Breast epithelium (tissue), 3 donors: Measurements from ENCODE around the gene ARF1.

Experiments
- POLR2A ChIP-seq: fragments of 450-650 bp; IDR thresholded peaks from one replicate; pipeline ENCODE4 v1.6.1; 2016; ENCODE audit warnings: antibody characterized with exemption, mild to moderate bottlenecking, moderate library complexity
- POLR2AphosphoS5 ChIP-seq, 3 donors: sonication (generic); formaldehyde crosslinking; IDR thresholded peaks; one replicate each; pipeline ENCODE4 v1.6.1; 2017; ENCODE audit warnings: antibody characterized with exemption in 3 of 3
- TF ChIP-seq, protein P1 (sequence below), 3 donors: fragments of 450-650 bp; IDR thresholded peaks; one replicate each; pipeline ENCODE4 v1.5.1; 2016 to 2017; ENCODE audit warnings: antibody characterized with exemption in 3 of 3, mild to moderate bottlenecking in 3 of 3, moderate library complexity in 3 of 3

- TF ChIP-seq POLR2AphosphoS5 (IDR thresholded peaks at IDR 0.05) (no peak), POLR2A (no peak)
- TF ChIP-seq, protein P1, sequence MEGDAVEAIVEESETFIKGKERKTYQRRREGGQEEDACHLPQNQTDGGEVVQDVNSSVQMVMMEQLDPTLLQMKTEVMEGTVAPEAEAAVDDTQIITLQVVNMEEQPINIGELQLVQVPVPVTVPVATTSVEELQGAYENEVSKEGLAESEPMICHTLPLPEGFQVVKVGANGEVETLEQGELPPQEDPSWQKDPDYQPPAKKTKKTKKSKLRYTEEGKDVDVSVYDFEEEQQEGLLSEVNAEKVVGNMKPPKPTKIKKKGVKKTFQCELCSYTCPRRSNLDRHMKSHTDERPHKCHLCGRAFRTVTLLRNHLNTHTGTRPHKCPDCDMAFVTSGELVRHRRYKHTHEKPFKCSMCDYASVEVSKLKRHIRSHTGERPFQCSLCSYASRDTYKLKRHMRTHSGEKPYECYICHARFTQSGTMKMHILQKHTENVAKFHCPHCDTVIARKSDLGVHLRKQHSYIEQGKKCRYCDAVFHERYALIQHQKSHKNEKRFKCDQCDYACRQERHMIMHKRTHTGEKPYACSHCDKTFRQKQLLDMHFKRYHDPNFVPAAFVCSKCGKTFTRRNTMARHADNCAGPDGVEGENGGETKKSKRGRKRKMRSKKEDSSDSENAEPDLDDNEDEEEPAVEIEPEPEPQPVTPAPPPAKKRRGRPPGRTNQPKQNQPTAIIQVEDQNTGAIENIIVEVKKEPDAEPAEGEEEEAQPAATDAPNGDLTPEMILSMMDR (IDR thresholded peaks at IDR 0.05): no peak
Observed at GRCh38 chr1:228090613-228091081, 8.1 kb downstream of the ARF1 start.
